Activated T-cell treated with anti-CD3 and anti-CD28 coated beads for 48 hours (primary cell): Measurements from ENCODE around the gene SLC19A2.
"Not testable (repeated sequence)": the region's sequence is repeated elsewhere in the genome, so short reads cannot be mapped to it uniquely, and the experiment has no call there.

ENCODE experiments used
- DNase-seq: peaks from one replicate; pipeline ENCODE4 v3.0.0-alpha.2; 2020; ENCODE audit warnings: low read depth

Gene SLC19A2

DNA sequence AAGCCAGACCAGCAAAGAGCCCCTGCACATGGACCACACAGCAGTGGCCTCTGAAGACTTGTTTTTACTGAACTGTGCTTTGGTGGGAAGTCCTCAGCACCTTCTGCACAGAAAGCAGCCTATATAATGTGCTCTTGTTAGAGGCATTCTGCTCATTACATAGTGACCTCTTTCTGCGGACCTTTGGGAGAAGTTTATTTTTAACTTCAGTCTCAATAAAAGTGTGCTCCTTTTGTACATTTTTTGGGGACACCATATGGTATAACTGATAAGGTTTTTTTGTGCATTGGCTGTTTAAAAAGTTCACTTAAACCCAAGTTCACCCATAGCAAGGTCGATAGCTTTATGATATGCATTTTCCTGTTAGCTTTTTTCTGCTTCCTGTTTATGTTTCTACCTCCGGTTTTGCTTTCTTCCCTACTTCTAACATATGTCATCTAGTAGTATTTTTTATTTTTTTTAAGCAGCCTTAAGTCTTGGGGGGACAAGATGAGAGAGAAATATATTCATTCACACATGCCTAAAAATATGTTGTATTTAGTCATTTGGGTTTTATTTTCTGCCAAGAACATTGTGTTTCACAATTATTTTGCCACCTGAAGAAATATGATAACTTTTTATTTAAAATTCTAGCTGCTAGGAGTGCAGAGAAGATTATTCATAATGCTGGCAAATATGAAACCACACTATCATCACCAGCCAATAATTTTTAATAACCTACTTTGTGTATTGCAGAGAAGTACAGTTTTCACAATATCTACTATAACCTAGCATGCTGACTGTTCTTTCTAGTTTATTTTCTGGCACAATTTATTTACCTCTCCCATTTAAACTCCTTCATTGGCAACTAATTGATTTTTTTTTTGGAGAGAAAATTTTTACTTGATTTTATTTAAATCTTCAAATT, 22.9 kb upstream of the SLC19A2 start:
- no peak for DNase-seq

DNA sequence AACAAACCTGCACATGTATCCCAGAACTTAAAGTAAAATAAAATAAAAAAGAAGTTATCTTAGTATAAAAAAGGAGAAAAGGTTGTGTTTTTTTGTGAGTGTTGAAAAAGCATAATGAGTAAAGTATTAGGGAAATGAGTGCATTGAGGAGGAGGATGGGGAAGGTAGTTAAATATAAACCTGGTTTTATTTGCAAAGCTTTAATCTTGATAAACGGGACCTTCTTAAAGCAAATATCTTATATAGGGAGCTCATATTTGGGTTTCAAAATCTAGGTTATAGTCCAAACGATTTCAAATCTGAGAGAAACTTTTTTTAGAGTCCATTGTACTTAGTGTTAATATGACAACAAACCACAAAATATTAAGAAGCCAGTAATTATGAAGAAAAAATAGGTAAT, 21.7 kb upstream of the SLC19A2 start:
- DNase-seq = no peak

DNA sequence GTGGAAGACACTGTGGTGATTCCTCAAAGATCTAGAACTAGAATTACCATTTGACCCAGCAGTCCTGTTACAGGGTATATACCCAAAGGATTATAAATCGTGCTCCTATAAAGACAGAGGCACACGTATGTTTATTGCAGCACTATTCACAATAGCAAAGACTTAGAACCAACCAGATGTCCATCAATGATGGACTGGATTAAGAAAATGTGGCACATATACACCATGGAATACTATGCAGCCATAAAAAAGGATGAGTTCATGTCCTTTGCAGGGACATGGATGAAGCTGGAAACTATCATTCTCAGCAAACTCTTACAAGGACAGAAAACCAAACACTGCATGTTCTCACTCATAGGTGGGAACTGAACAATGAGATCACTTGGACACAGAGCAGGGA, 17.9 kb upstream of the SLC19A2 start:
- DNase-seq = not testable (repeated sequence)

DNA sequence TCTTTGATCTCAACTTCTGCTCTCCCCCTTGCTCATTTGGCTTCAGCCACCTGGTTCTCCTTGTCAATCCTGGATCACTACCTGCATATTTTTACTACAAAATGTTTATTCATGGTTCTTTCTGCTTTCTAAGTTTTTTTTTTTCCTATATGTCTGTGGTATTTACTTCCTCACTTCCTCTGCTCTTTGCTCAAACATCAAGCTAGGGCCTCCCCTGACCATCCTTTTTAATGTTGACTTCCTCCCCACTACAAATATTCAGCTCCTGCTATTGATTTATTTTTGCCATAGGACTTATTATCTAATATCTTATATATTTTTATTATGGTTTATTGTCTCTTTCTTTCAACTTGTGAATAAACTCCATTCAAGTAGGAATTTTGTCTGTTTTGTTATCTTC, 14.1 kb upstream of the SLC19A2 start:
- DNase-seq = no peak

DNA sequence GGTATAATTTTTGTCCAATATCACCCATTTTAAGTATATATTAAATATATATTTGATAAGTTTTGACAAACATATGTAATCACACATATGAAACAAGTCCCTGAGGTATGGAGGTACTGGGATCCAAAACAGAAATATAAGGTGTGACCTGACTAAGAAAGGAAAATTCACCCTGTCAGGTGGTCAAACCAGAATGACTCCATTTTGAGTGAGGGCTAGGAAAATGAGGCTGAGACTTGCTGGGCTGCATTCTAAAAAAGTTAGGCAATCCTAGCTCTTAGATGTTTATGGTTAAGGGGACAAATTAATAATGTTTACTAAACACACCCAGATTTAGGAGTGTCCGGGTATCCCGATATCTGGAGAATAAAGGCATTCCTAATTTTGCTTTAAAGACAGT, 11.6 kb upstream of the SLC19A2 start:
- DNase-seq = no peak

DNA sequence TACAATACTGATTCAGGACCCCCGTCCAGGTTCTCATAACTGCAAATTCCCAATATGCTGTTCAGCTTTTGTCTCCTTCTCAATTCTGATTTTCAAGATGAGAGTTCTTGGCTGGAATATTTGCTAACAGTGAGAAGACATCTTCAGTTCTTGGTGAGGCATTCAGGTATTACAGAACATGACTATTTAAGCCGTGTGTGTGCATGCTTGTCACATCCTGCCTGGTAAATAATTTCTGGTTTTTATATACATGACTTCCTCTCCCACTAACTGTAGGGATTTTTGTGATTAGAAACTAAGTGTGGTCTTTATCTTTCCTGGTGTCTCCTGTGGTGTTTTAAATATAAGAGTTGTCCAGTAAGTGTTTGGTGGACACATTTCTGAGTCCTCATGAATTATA, 10.2 kb upstream of the SLC19A2 start:
- DNase-seq = no peak

DNA sequence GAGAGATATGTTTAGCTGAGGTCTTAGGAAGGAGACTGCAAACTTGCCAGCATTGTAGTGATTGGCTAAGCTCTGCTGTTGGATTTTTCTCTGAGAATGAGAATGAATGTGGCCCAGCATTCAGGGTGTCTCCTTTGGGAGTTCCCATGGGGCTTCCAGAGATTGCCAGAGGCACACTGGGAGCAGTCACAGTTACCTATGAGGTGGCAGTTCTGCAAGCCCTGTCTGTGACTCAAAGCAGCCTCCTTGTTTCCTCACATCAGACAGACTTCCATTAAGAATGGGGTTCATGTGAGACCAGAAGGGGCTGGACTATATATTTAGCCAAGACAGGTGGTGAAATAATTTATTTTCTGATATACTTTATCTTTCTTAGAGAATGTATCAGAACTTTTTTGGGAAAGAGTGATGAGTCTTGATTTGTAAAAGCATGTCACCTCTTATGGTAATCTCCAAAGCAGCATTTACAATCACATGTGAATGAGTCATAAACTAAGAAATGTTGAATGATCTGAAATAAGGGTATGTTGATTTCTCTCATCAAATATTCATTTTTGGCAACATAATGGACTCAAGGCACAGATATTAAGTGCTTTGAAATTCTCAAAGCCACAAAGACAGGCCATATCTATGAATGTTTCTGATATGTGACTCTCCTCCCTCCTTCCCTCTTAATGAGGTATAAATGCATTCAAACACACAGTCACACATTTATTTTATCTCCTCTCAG, 9.5 kb upstream of the SLC19A2 start:
- no peak for DNase-seq

DNA sequence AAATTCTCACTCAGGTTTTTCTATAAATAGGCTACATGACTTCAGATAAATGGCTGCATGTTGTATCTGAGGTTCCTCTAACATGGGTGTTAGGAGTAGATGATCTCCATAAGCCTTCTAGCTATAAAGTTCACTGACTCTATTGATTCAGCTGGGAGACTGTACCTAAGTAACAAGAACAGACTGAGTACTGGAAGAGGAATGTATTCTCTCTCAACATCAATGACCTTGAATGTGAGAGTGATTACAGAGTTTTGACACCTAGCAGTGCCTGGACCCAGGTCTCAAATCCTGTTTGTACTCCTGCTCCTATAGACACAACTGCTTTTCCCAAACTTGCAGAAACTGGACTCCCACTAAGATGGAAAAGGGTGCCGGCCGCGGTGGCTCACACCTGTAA, 8.6 kb upstream of the SLC19A2 start:
- DNase-seq = no peak

DNA sequence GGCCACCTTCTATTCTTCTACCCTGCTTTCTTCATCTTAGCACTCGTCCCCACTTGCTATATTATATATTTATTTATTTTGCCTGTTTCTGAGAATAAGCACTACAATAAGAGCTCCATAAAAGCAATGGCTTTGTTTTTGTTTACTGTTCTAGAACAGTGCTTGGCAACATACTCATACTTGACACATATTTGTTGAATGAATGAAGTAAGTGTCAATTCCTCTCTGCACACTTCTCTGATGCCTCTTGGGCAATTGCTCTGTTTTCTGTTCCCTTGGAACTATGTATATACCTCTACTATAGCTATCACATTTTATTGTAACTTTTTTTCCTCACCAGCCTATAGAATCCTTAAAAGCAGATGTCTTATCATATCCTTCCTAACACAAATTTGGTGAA, 7.5 kb upstream of the SLC19A2 start:
- no peak for DNase-seq

DNA sequence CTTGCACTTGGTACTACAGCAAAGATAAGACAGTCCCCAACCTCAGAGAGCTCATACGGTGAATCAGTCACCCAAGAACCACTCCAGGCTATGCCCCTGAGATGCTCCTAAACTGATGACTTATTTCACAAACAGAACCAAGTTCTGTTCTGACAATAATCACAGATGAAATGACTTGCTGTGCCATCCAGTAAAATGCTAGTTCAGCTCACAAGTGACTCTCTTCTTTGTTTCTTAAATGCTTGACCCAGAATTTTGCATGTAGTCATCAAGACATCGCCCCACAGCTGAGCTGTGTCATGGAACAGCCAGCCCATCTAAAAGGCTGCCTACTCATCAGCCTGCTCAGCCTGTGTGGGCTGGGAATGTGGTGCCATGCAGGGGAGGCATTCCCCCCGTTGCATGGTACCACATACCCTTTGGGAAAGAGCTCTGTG, 6.1 kb upstream of the SLC19A2 start:
- peak; percentile 42 for DNase-seq

DNA sequence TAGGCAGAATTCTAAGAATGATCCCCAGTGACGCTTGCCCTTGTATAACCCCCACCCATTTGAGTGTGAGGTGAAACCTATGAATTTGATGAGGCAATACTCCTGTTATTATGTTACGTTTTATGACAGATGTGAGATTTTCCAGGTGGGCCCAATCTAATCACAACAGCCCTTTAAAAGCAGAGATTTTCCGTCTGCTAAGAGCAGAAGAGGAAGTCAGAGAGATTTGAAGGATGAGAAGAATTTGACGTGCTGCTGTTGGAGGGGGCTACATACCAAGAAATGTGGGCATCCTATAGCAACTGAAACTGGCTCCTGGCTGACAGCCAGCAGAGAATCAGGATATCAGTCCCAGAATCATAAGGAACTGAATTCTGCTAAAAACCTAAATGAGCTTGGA, 2.4 kb upstream of the SLC19A2 start:
- no peak for DNase-seq

DNA sequence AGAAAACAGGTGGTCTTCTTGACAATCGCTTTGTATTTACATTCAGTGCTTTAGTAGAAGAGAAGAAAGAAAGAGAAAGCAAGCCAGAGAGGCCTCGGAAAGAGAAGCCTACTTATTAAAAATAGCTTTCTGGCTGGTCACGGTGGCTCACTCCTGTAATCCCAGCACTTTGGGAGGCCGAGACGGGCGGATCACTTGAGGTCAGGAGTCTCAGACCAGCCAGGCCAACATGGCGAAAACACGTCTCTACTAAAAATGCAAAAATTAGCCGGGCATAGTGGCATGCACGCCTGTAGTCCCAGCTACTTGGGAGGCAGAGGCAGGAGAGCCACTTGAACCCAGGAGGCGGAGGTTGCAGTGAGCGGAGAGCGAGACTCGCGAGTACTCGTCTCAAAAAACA, 1.8 kb upstream of the SLC19A2 start:
- no peak for DNase-seq

DNA sequence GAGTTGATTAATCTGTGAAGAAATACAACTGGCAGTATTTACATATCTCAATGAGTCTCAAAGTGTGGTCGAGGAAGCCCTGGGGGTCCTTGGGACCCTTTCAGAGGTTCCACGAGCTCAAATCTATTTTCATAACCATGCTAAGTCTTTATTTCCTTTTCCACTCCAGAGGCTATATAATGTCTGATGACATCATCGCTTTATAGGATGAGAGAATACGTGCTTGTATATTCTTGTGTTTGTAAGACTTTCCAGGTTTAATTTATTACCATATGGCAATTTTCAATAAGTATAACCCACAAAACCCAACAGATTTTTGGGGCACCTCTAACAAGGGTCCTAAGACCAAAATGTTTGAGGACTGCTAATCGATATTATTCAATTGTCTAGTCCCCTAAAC, 1.4 kb upstream of the SLC19A2 start:
- no peak for DNase-seq

DNA sequence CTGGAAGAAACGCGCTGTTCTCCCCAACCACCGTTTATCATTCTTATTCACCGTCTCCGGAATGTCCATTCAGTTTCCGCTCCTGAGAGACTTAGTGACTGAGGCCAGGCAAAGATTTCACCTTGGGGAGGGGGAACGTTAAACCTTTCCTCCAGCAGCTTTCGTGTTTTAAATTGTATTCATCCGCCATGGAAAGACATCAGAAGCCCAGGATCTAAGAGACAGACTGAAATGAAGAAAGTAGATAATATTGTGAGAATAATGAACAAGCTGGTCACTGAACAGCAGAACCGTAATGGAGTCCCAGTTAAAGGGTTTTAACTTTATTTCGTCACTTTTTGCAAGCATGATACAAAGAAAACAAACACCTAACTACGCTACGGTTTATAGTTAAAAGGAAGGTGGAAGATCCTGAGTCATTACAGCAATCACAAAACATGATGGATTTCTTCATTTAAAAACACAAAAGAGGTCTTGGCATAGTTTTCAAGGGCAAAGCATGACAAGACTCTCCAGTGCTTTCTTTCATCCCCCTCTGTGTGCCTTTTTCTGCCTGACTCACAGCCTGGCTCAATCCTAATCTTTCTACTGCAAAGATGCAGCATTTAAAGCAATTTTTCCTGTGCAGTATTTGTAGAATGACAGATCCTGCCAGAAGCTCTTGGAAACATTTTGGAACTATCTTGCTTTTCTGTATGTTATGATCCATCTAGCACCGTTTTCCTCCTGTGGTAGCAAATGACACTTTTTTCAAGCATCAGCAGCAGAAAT, 722 bp upstream of the SLC19A2 start:
- no peak for DNase-seq

DNA sequence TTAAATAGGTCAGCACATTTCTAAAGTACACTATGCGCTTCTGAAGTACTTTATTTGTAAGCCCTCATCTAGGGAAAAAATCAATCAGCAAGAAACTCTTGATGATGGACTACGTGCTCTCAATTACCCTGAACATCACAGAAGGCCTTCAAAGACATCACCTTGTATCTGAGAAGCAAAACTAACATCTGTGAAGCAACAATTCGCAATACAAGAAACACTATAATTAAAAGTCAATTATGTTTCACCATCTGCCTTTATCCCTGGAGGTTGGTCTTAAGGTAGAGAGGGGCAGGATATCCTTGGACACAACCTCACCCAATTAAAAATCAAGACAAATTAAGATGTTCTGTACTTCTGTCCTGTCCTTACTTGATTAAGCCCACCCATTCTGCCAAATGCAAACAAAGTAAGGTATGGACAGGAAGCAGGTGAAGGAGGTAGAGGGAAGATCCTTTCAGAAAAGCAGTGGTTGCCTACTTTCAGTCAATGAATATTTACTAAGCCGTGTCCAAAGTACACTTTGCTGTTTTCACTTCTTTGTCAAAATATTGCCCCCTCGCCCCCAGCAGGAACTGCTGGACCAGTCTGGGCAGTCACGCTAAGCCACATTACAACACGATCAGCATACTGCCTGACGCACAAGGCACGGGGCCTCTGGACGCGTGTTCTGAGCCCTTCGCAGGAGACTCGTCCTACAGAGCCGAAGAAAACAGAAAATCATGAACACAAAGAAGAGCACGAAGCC, 887 bp downstream of the SLC19A2 start:
- peak; percentile 32 for DNase-seq

DNA sequence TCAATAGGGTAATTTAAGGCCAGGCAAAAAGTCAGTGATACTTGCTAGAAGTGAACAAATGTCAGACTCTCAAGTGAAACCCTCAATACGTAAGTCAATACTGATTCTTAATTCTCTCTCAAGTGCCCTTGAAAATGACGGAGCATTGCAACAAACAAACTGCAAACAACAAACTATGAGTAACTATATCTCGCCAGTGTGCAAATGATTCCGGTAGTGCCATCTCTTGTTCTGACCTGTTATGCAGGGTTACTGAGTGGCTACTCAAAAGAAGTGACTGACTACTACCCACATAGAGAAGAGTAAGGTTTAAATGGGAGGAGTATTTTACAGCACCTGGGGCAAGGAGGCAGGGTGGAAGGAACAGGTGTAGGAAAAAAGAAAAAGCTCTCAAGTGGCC, 1.6 kb downstream of the SLC19A2 start:
- DNase-seq = no peak

DNA sequence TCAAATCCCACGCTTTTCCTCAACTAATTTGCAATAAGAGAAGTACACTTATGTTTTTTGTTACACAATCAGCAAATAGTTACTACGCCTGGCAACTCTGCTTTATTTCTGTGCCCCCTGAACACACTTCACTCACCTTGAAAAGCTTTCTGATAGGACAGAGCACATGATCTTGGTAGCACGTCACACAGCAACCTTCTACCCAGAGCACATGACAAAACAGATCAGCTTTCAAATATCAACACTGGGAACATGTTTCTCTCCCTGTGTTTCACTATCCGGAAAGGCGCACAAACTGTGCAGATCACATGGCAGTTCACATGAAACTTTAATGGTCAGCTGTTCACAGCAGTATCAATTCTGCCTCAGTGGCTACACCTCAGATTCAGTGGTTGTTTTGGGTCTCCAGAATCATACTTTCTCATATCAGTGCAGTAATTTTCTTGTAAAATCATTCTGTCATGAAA, 2.2 kb downstream of the SLC19A2 start:
- no peak for DNase-seq

DNA sequence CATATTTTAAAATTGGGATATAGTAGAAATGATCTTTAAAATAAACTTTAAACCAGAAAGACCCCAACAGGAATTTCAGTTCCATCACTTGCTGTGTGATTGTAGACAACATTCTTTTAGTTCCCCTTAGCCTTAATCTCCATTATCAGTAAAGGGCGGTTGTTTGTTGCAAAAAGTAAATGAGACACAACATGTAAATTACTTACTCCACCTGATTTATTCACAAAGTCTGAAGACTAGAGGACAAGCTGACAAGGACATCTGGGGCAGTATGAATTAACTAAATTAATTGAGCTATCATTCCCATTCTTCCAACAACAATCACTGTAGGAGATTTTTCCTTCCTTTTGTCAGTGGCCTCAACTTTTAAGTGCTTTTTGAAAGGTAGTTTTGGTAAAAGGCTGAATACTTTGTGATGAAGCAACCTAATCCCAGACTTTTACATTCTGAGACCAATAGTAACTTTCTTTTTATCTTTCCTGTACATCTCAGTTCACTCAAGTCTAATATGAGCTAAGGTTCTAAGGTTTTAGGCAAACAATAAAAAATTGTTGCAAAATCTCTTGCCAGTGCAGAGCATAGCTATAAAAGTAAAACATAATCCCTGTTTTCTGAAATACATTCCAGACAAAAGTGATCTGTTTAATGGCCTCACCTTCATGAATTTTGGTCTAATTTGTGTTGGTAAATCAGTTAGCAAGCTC, 6.2 kb downstream of the SLC19A2 start:
- DNase-seq = no peak

DNA sequence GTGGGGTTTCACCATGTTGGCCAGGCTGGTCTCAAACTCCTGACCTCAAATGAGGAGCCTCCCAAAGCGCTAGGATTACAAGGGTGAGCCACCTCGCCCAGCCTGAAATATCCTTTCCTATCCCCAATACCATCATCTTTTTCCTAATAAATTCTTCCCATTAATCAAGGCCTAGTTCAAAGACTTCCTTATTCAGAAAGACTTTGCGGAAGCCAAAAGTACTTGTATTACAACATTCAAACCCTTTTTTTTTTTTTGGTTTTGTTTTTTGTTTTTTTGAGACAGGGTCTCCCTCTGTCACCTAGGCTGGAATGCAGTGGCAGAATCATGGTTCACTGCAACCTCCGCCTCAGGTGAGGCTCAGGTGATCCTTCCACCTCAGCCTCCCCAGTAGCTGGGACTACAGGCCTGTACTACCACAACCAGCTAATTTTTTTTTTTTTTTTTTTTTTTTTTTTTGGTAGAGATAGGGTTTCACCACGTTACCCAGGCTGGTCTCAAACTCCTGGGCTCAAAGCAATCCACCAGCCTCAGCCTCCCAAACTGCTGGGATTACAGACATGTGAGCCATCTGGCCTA, 7.6 kb downstream of the SLC19A2 start:
- DNase-seq = no peak

DNA sequence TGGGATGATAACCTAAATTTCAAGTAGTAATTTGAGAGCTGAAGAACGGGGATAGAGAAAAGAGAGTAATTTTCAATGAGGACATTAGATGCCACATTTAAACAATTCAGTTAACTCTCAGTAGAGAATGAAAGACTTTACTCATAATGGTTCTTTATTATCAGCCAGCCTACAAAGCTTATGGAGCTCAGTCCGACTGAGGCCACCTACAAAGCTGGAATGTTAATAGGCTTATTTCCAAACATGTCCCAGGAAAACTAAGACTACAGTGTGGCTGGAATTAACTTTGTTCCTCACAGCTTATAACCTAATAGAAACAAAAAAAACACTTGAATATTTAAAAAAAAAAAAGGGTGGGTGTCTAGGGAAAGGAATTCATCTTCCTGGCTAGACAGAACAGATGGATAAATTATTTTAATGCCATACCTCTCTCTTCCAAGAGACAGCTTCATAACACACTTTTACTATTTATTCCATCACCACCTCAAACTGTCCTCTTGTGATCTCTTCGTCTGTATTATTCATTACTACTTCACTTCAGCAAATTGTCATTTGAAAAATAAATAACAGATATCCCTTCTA, 9.8 kb downstream of the SLC19A2 start:
- no peak for DNase-seq
